Progenitor cell of endocrine pancreas (in vitro differentiated cells): ENCODE results near the gene MYO10. TPM values are rescaled to one million over a fixed set of nuclear protein-coding genes. Genes with fewer than 3 reads are reported as not detected.
"Not testable (repeated sequence)": the region's sequence is repeated elsewhere in the genome, so short reads cannot be mapped to it uniquely, and the experiment has no call there.

Experiments
- DNase-seq: peaks from one replicate; pipeline ENCODE4 v3.0.0; 2021; ENCODE audit warnings: low spot score; ENCODE audit not compliant: unreplicated experiment
- H3K27ac Mint-ChIP-seq: 2 replicates; pipeline ENCODE4 v1.8.0; 2021; ENCODE audit warnings: mild to moderate bottlenecking, moderate library complexity, mixed read lengths
- H3K27me3 Mint-ChIP-seq: 2 replicates; pipeline ENCODE4 v1.8.0; 2021; ENCODE audit warnings: mixed read lengths
- H3K36me3 Mint-ChIP-seq: 2 replicates; pipeline ENCODE4 v1.8.0; 2022; ENCODE audit warnings: mixed read lengths; ENCODE audit not compliant: insufficient read depth
- H3K4me1 Mint-ChIP-seq: 2 replicates; pipeline ENCODE4 v1.8.0; 2021; ENCODE audit warnings: low read depth, mixed read lengths
- H3K4me3 Mint-ChIP-seq: 2 replicates; pipeline ENCODE4 v1.8.0; 2021; ENCODE audit warnings: low read depth, mild to moderate bottlenecking, moderate library complexity, mixed read lengths
- H3K9me3 Mint-ChIP-seq: 2 replicates; pipeline ENCODE4 v1.8.0; 2021; ENCODE audit warnings: low read depth, mixed read lengths
- CTCF ChIP-seq: fragments of 200-600 bp; sonication (generic); IDR thresholded peaks from one replicate; pipeline ENCODE4 v1.5.0; 2021; ENCODE audit warnings: antibody characterized with exemption, mild to moderate bottlenecking; ENCODE audit not compliant: unreplicated experiment
- total RNA-seq: library from RNA; stranded (reverse); gene quantifications from 2 replicates; pipeline ENCODE4 v1.2.1, GENCODE V29; 2021

The MYO10 gene
- total RNA-seq, 1 donor from 2014 or later: 88.0 TPM

GRCh38 chr5:16768184-16768583 is 167.9 kb downstream of the MYO10 start:
- no peak for TF ChIP-seq CTCF
- no peak overlapping the region for H3K27ac Mint-ChIP-seq
- H3K9me3 Mint-ChIP-seq: no peaks in the 10 kb centered on the region
- no peaks in the 10 kb centered on the region for H3K27me3 Mint-ChIP-seq
- no peak overlapping the region for H3K4me3 Mint-ChIP-seq
- no peak for DNase-seq
- H3K36me3 Mint-ChIP-seq: peaks cover 27% of the 10 kb centered on the region
- peaks cover 7% of the 10 kb centered on the region for H3K4me1 Mint-ChIP-seq

GRCh38 chr5:16763211-16763610 is 172.9 kb downstream of the MYO10 start:
- Mint-ChIP-seq H3K9me3 (no peaks in the 10 kb centered on the region), H3K4me1 (peaks cover 3% of the 10 kb centered on the region), H3K27me3 (no peaks in the 10 kb centered on the region), H3K36me3 (peaks cover 36% of the 10 kb centered on the region), H3K27ac (no peak overlapping the region), H3K4me3 (no peak overlapping the region)
- DNase-seq: no peak
- TF ChIP-seq CTCF: no peak

- H3K36me3 Mint-ChIP-seq: peaks cover 36% of the 10 kb centered on the region
- no peak for DNase-seq
- no peak overlapping the region for H3K27ac Mint-ChIP-seq
- no peak for TF ChIP-seq CTCF
- H3K4me3 Mint-ChIP-seq: no peak overlapping the region
- H3K27me3 Mint-ChIP-seq: no peaks in the 10 kb centered on the region
- peaks cover 12% of the 10 kb centered on the region for H3K4me1 Mint-ChIP-seq
- H3K9me3 Mint-ChIP-seq: no peaks in the 10 kb centered on the region
These were observed 176.8 kb downstream of the MYO10 start for GRCh38 chr5:16759147-16759773.

- peak overlapping the region; percentile 84 for H3K27ac Mint-ChIP-seq
- H3K4me3 Mint-ChIP-seq: no peak overlapping the region
- no peaks in the 10 kb centered on the region for H3K27me3 Mint-ChIP-seq
- H3K36me3 Mint-ChIP-seq: peaks cover 28% of the 10 kb centered on the region
- DNase-seq: no peak
- peaks cover 10% of the 10 kb centered on the region for H3K4me1 Mint-ChIP-seq
- no peaks in the 10 kb centered on the region for H3K9me3 Mint-ChIP-seq
- TF ChIP-seq CTCF: no peak
These were observed 178.0 kb downstream of the MYO10 start for GRCh38 chr5:16757989-16758501.

- not testable (repeated sequence) for H3K27me3 Mint-ChIP-seq, H3K4me1 Mint-ChIP-seq, H3K9me3 Mint-ChIP-seq, H3K4me3 Mint-ChIP-seq, DNase-seq
- Mint-ChIP-seq H3K27ac (peak overlapping the region; percentile 84), H3K36me3 (peaks cover 31% of the 10 kb centered on the region)
These were observed 178.5 kb downstream of the MYO10 start for GRCh38 chr5:16757577-16757976.

- H3K9me3 Mint-ChIP-seq: no peaks in the 10 kb centered on the region
- no peak for TF ChIP-seq CTCF
- no peak for DNase-seq
- H3K27ac Mint-ChIP-seq: peak overlapping the region; percentile 27
- H3K4me1 Mint-ChIP-seq: peaks cover 10% of the 10 kb centered on the region
- peaks cover 29% of the 10 kb centered on the region for H3K36me3 Mint-ChIP-seq
- no peak overlapping the region for H3K4me3 Mint-ChIP-seq
- no peaks in the 10 kb centered on the region for H3K27me3 Mint-ChIP-seq
These were observed 178.9 kb downstream of the MYO10 start for GRCh38 chr5:16757146-16757545.
